Neuronal stem cell (in vitro differentiated cells): ENCODE measurements around the gene UHRF2.

Source experiments
- DNase-seq: peaks from one replicate; pipeline ENCODE4 v3.0.0-alpha.2; 2013; ENCODE audit warnings: low spot score
- H2AFZ ChIP-seq: one replicate; pipeline ENCODE4 v1.6.1; 2013; ENCODE audit warnings: mild to moderate bottlenecking, low read length, inconsistent platforms
- H2AK5ac ChIP-seq: 2 replicates; pipeline ENCODE4 v1.6.1; 2013; ENCODE audit warnings: low read depth, mild to moderate bottlenecking, inconsistent platforms, low read length, moderate library complexity, mixed read lengths
- H2BK120ac ChIP-seq: 2 replicates; pipeline ENCODE4 v1.6.1; 2013; ENCODE audit warnings: low read depth, mild to moderate bottlenecking, inconsistent platforms, low read length, moderate library complexity, mixed read lengths
- H2BK12ac ChIP-seq: one replicate; pipeline ENCODE4 v1.6.1; 2013; ENCODE audit warnings: low read length, inconsistent platforms
- H2BK15ac ChIP-seq: 2 replicates; pipeline ENCODE4 v1.6.1; 2013; ENCODE audit warnings: mild to moderate bottlenecking, low read length, inconsistent platforms, mixed read lengths
- H2BK5ac ChIP-seq: one replicate; pipeline ENCODE4 v1.6.1; 2013; ENCODE audit warnings: inconsistent platforms, mild to moderate bottlenecking, low read length, moderate library complexity
- H3K14ac ChIP-seq: one replicate; pipeline ENCODE4 v1.6.1; 2013; ENCODE audit warnings: low read length, inconsistent platforms
- H3K18ac ChIP-seq: 2 replicates; pipeline ENCODE4 v1.6.1; 2013; ENCODE audit warnings: low read length, inconsistent platforms
- H3K23ac ChIP-seq: 2 replicates; pipeline ENCODE4 v1.6.1; 2013; ENCODE audit warnings: low read depth, mild to moderate bottlenecking, mixed read lengths, low read length, inconsistent platforms; ENCODE audit not compliant: poor library complexity
- H3K27ac ChIP-seq: replicated peaks from 3 replicates; pipeline ENCODE4 v1.5.1; 2013; ENCODE audit warnings: low read length, inconsistent platforms
- H3K27me3 ChIP-seq, 3 experiments: 2 replicates each; pipeline ENCODE4 v1.6.1; 2013; ENCODE audit warnings: low read length in 3 of 3, mild to moderate bottlenecking in 2 of 3, inconsistent platforms in 1 of 3, low read depth in 1 of 3, mixed read lengths in 1 of 3, moderate library complexity in 1 of 3; ENCODE audit not compliant: control insufficient read depth in 3 of 3, insufficient read depth in 3 of 3
- H3K36me3 ChIP-seq, 2 donors: replicated peaks in 1 of 2; 2 replicates each; pipeline ENCODE4 v1.6.1; 2013; ENCODE audit warnings: low read length in 2 of 2; ENCODE audit not compliant: control insufficient read depth in 2 of 2, insufficient read depth in 2 of 2
- H3K4ac ChIP-seq: 2 replicates; pipeline ENCODE4 v1.6.1; 2013; ENCODE audit warnings: inconsistent platforms, mild to moderate bottlenecking, low read length, moderate library complexity
- H3K4me1 ChIP-seq, 2 donors: 1 replicate in 1 of 2; 2 replicates in 1 of 2; pipeline ENCODE4 v1.6.1; 2013; ENCODE audit warnings: low read length in 2 of 2, low read depth in 1 of 2; ENCODE audit not compliant: control insufficient read depth in 2 of 2, insufficient read depth in 1 of 2
- H3K4me2 ChIP-seq: one replicate; pipeline ENCODE4 v1.6.1; 2013; ENCODE audit warnings: mild to moderate bottlenecking, low read length, inconsistent platforms; ENCODE audit not compliant: insufficient read depth, poor library complexity, severe bottlenecking
- H3K4me3 ChIP-seq, 2 donors: 2 replicates each; pipeline ENCODE4 v1.5.1; 2013; ENCODE audit warnings: low read length in 2 of 2, mild to moderate bottlenecking in 2 of 2, inconsistent platforms in 1 of 2, moderate library complexity in 1 of 2
- H3K79me1 ChIP-seq: one replicate; pipeline ENCODE4 v1.6.1; 2013; ENCODE audit warnings: low read depth, mild to moderate bottlenecking, inconsistent platforms, low read length, moderate library complexity
- H3K9ac ChIP-seq: one replicate; pipeline ENCODE4 v1.6.1; 2013; ENCODE audit warnings: mild to moderate bottlenecking, low read depth, low read length, inconsistent platforms; ENCODE audit not compliant: poor library complexity
- H3K9me3 ChIP-seq, 2 donors: replicated peaks in 1 of 2; 2 replicates each; pipeline versions ENCODE3 to v1.6.1; 2013; ENCODE audit warnings: low read length in 2 of 2, mild to moderate bottlenecking in 2 of 2, inconsistent platforms in 1 of 2, low read depth in 1 of 2, mixed read lengths in 1 of 2, moderate library complexity in 1 of 2; ENCODE audit not compliant: control insufficient read depth in 2 of 2, insufficient read depth in 1 of 2
- H4K8ac ChIP-seq: one replicate; pipeline ENCODE4 v1.6.1; 2013; ENCODE audit warnings: low read depth, mild to moderate bottlenecking, inconsistent platforms, low read length, moderate library complexity
- H4K91ac ChIP-seq: one replicate; pipeline ENCODE4 v1.6.1; 2013; ENCODE audit warnings: low read length, low read depth, mild to moderate bottlenecking, inconsistent platforms; ENCODE audit not compliant: poor library complexity
- WGBS, 2 donors: extraction: QIAGEN DNeasy Blood & Tissue Kit; methylation state at CpG; one replicate each; pipeline ENCODE4 v1.1.7; 2013; ENCODE audit warnings: missing lambda C conversion rate in 2 of 2, mixed read lengths in 1 of 2; ENCODE audit not compliant: insufficient read length in 2 of 2, insufficient replicate concordance in 1 of 2; ENCODE audit errors: extremely low coverage in 2 of 2; 5-methylcytosine and 5-hydroxymethylcytosine counted together

Gene UHRF2

GRCh38 chr9:6490863-6491262 is 77.9 kb downstream of the UHRF2 start:
- H3K27me3 ChIP-seq = no peaks in the 10 kb centered on the region
- H3K14ac ChIP-seq = no peak overlapping the region
- no peak overlapping the region for H3K23ac ChIP-seq
- no peak for DNase-seq
- no peak overlapping the region for H4K91ac ChIP-seq
- peaks cover 2 to 94% of the 10 kb centered on the region in 2 donors for H3K36me3 ChIP-seq
- no peaks in the 10 kb centered on the region for H3K4me1 ChIP-seq
- no peak overlapping the region for H2BK15ac ChIP-seq
- no peak overlapping the region for H3K4me2 ChIP-seq
- H3K18ac ChIP-seq = no peak overlapping the region
- H3K4ac ChIP-seq = no peak overlapping the region
- no peak overlapping the region for H2BK120ac ChIP-seq
- H2AFZ ChIP-seq = no peak overlapping the region
- no peak overlapping the region for H2AK5ac ChIP-seq
- H2BK5ac ChIP-seq = no peak overlapping the region
- no peaks in the 10 kb centered on the region for H3K9me3 ChIP-seq
- H4K8ac ChIP-seq = no peak overlapping the region
- WGBS, 2 donors = no CpG with 5 or more reads among the region's 2 CpGs
- H2BK12ac ChIP-seq = no peak overlapping the region
- H3K4me3 ChIP-seq = no peak overlapping the region
- no peak overlapping the region for H3K9ac ChIP-seq
- H3K79me1 ChIP-seq = no peaks in the 10 kb centered on the region
- no peak overlapping the region for H3K27ac ChIP-seq

- Histone ChIP-seq H2BK5ac (no peak overlapping the region), H3K36me3 (peaks cover 8 to 94% of the 10 kb centered on the region in 2 donors), H2AFZ (no peak overlapping the region), H3K27ac (no peak overlapping the region), H2AK5ac (no peak overlapping the region), H3K4me3 (no peak overlapping the region), H3K4me1 (no peaks in the 10 kb centered on the region), H2BK15ac (no peak overlapping the region), H3K4me2 (no peak overlapping the region), H2BK120ac (no peak overlapping the region), H3K9ac (no peak overlapping the region), H2BK12ac (no peak overlapping the region), H4K91ac (no peak overlapping the region), H3K9me3 (no peaks in the 10 kb centered on the region), H4K8ac (no peak overlapping the region), H3K18ac (no peak overlapping the region), H3K27me3 (no peaks in the 10 kb centered on the region), H3K4ac (no peak overlapping the region), H3K14ac (no peak overlapping the region), H3K23ac (no peak overlapping the region), H3K79me1 (no peaks in the 10 kb centered on the region)
- no CpG with 5 or more reads among the region's 1 CpG for WGBS, 2 donors
- no peak for DNase-seq
Measured at GRCh38 chr9:6495466-6495865, 82.5 kb downstream of the UHRF2 start.

GRCh38 chr9:6498982-6499381 is 86.0 kb downstream of the UHRF2 start:
- no peak overlapping the region for H3K4me2 ChIP-seq
- H3K36me3 ChIP-seq = peaks cover 15 to 98% of the 10 kb centered on the region in 2 donors
- no peak overlapping the region for H3K27ac ChIP-seq
- H2AK5ac ChIP-seq = no peak overlapping the region
- H2AFZ ChIP-seq = no peak overlapping the region
- no peaks in the 10 kb centered on the region for H3K9me3 ChIP-seq
- no peak for DNase-seq
- H2BK15ac ChIP-seq = no peak overlapping the region
- H3K79me1 ChIP-seq = no peaks in the 10 kb centered on the region
- no peak overlapping the region for H3K14ac ChIP-seq
- no peak overlapping the region for H3K18ac ChIP-seq
- H3K27me3 ChIP-seq = no peaks in the 10 kb centered on the region
- H3K23ac ChIP-seq = no peak overlapping the region
- no peak overlapping the region for H3K9ac ChIP-seq
- WGBS, 2 donors = no CpG with 5 or more reads among the region's 1 CpG
- no peaks in the 10 kb centered on the region for H3K4me1 ChIP-seq
- no peak overlapping the region for H4K8ac ChIP-seq
- H3K4me3 ChIP-seq = no peak overlapping the region
- no peak overlapping the region for H2BK120ac ChIP-seq
- no peak overlapping the region for H2BK5ac ChIP-seq
- H4K91ac ChIP-seq = no peak overlapping the region
- H3K4ac ChIP-seq = no peak overlapping the region
- no peak overlapping the region for H2BK12ac ChIP-seq

DNA sequence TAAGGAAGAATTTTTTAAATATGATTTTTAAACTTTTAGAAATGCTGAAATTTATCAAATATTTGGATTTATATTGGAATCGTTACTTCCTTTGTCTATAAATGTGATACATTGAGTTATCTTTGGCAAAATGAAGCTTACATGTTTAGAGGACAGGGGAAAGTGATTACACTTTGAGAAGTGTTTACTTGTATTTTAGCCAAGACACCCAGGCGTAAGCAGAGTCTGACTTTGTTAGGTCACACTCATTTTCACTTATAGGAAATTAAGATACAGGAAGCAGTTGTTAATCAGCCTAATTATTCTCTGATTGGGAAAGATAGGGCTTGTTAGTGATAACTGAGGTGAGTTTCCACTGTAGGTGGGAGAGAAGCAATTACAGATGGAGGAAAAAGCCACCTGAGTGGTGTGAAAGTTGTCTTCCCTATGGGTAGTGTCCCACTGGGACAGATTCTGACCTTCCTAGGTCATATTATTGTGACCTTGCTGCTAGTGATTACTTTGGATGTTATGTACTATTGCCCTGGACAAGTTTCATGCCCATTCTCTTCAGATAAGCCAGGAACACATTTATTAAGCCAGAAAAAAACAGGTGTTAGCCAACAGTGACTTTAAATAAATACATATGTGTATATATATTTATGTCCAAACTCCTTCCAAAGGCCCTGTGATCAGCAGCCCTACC is 88.7 kb downstream of the UHRF2 start:
- Histone ChIP-seq H2BK120ac (no peak overlapping the region), H2BK12ac (no peak overlapping the region), H3K4ac (no peak overlapping the region), H3K79me1 (no peaks in the 10 kb centered on the region), H3K27ac (no peak overlapping the region), H4K91ac (no peak overlapping the region), H2BK5ac (no peak overlapping the region), H3K18ac (no peak overlapping the region), H3K14ac (no peak overlapping the region), H3K4me3 (no peak overlapping the region), H3K27me3 (no peaks in the 10 kb centered on the region), H4K8ac (no peak overlapping the region), H2BK15ac (no peak overlapping the region), H3K4me2 (no peak overlapping the region), H2AK5ac (no peak overlapping the region), H2AFZ (no peak overlapping the region), H3K23ac (no peak overlapping the region), H3K36me3 (peaks cover 26 to 97% of the 10 kb centered on the region in 2 donors), H3K9me3 (no peaks in the 10 kb centered on the region), H3K9ac (no peak overlapping the region), H3K4me1 (no peaks in the 10 kb centered on the region)
- no peak for DNase-seq
- no CpG with 5 or more reads among the region's 2 CpGs for WGBS, 2 donors
